ENCODE data around the gene GMFB.

DNA sequence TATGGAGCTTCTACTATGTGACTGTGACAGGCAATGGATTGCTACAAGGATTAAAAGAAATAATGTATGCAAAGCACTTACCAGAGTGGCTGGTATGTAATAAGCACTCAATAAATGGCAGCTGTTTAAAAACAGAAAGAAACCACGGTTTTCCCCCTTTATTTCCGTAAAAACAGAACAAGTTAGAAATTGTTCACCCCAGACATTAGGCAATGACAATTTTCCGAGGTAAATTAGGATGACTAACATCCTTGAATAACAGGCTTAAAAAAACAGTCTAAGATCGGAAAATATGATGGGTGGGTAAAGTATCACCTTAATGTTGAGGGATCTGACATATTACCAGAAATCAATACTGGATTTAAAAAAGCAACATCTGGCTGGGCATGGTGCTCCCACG lies 26.7 kb downstream of the GMFB start:
- TF ChIP-seq, protein P1, sequence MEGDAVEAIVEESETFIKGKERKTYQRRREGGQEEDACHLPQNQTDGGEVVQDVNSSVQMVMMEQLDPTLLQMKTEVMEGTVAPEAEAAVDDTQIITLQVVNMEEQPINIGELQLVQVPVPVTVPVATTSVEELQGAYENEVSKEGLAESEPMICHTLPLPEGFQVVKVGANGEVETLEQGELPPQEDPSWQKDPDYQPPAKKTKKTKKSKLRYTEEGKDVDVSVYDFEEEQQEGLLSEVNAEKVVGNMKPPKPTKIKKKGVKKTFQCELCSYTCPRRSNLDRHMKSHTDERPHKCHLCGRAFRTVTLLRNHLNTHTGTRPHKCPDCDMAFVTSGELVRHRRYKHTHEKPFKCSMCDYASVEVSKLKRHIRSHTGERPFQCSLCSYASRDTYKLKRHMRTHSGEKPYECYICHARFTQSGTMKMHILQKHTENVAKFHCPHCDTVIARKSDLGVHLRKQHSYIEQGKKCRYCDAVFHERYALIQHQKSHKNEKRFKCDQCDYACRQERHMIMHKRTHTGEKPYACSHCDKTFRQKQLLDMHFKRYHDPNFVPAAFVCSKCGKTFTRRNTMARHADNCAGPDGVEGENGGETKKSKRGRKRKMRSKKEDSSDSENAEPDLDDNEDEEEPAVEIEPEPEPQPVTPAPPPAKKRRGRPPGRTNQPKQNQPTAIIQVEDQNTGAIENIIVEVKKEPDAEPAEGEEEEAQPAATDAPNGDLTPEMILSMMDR (IDR thresholded peaks at IDR 0.05): no peak
- TF ChIP-seq POLR2A (IDR thresholded peaks at IDR 0.05): no peak
